H1 (cell line): ENCODE measurements around the gene DIAPH2. TPM values are rescaled to one million over a fixed set of nuclear protein-coding genes. Genes with fewer than 3 reads are reported as not detected.

ENCODE experiments used
- CTCF ChIA-PET: fragments of 300-600 bp; sonication (Branson Sonifier 250); formaldehyde crosslinking; loops from one replicate; lab custom pipeline; 2021; ENCODE audit not compliant: partially characterized antibody; lab: Charles Lee
- POLR2A ChIA-PET: fragments of 300-600 bp; sonication (Branson Sonifier 250); formaldehyde crosslinking; loops from one replicate; lab custom pipeline; 2021; ENCODE audit warnings: inconsistent platforms; ENCODE audit not compliant: partially characterized antibody; lab: Charles Lee
- DNase-seq, 2 experiments: peaks; one replicate each; pipeline versions ENCODE4 v3.0.0 to v3.0.0-alpha.2; 2010 to 2022; ENCODE audit warnings: low spot score in 2 of 2, low read depth in 1 of 2, mixed read lengths in 1 of 2
- FAIRE-seq: peaks from 2 replicates; lab custom pipeline; 2011; peaks lifted over from hg19 to GRCh38; lab: Jason Lieb, UNC
- H2AFZ ChIP-seq: 2 replicates; pipeline ENCODE4 v1.8.1; 2012; ENCODE audit warnings: low read length, inconsistent platforms
- H2AK5ac ChIP-seq: 2 replicates; pipeline ENCODE4 v1.6.1; 2013; ENCODE audit warnings: low read depth, low read length
- H2BK120ac ChIP-seq: replicated peaks from 2 replicates; pipeline ENCODE3; 2013; ENCODE audit warnings: low read depth, low read length, inconsistent platforms
- H2BK12ac ChIP-seq: 2 replicates; pipeline ENCODE4 v1.6.1; 2013; ENCODE audit warnings: low read depth, low read length
- H2BK15ac ChIP-seq: 2 replicates; pipeline ENCODE4 v1.6.1; 2013; ENCODE audit warnings: low read length
- H2BK20ac ChIP-seq: 2 replicates; pipeline ENCODE4 v1.6.1; 2013; ENCODE audit warnings: low read length
- H2BK5ac ChIP-seq: 2 replicates; pipeline ENCODE4 v1.6.1; 2013; ENCODE audit warnings: low read depth, low read length
- H3K14ac ChIP-seq: 2 replicates; pipeline ENCODE4 v1.6.1; 2013; ENCODE audit warnings: inconsistent platforms; ENCODE audit not compliant: insufficient read length
- H3K18ac ChIP-seq: 2 replicates; pipeline ENCODE4 v1.6.1; 2013; ENCODE audit warnings: low read length; ENCODE audit errors: extremely low read depth
- H3K23ac ChIP-seq: 2 replicates; pipeline ENCODE4 v1.6.1; 2013; ENCODE audit warnings: inconsistent platforms; ENCODE audit not compliant: insufficient read length
- H3K23me2 ChIP-seq: 2 replicates; pipeline ENCODE4 v1.6.1; 2013; ENCODE audit warnings: low read depth, low read length
- H3K27ac ChIP-seq: 2 replicates; pipeline ENCODE4 v1.6.1; 2011; ENCODE audit warnings: low read depth, low read length, inconsistent platforms
- H3K27me3 ChIP-seq, 4 experiments: replicated peaks in 1 of 4; 1 replicate in 1 of 4; 2 replicates in 3 of 4; pipeline versions ENCODE4 v1.6.1 to v1.8.1; 2011 to 2013; ENCODE audit warnings: low read length in 3 of 4, mild to moderate bottlenecking in 3 of 4, inconsistent platforms in 2 of 4, mixed read lengths in 2 of 4, moderate library complexity in 1 of 4; ENCODE audit not compliant: control insufficient read depth in 3 of 4, insufficient read depth in 3 of 4; ENCODE audit errors: extremely low read depth in 1 of 4
- H3K36me3 ChIP-seq, 4 experiments: 2 replicates each; pipeline versions ENCODE4 v1.6.1 to v1.8.1; 2011 to 2013; ENCODE audit warnings: mild to moderate bottlenecking in 4 of 4, low read length in 3 of 4, moderate library complexity in 2 of 4, control low read depth in 1 of 4, inconsistent platforms in 1 of 4; ENCODE audit not compliant: insufficient read depth in 4 of 4, control insufficient read depth in 2 of 4
- H3K4ac ChIP-seq: replicated peaks from 2 replicates; pipeline ENCODE3; 2013; ENCODE audit warnings: low read length, low read depth, mixed read lengths, inconsistent platforms; ENCODE audit not compliant: insufficient read length
- H3K4me1 ChIP-seq, 4 experiments: replicated peaks in 1 of 4; 1 replicate in 1 of 4; 2 replicates in 3 of 4; pipeline versions ENCODE4 v1.6.1 to v1.8.1; 2011 to 2013; ENCODE audit warnings: low read length in 3 of 4, inconsistent platforms in 2 of 4, mixed read lengths in 1 of 4; ENCODE audit not compliant: insufficient read depth in 4 of 4, control insufficient read depth in 3 of 4
- H3K4me2 ChIP-seq, 2 experiments: 2 replicates each; pipeline versions ENCODE4 v1.6.1 to v1.8.1; 2011 to 2013; ENCODE audit warnings: low read depth in 2 of 2, low read length in 2 of 2, control low read depth in 1 of 2, inconsistent platforms in 1 of 2, mild to moderate bottlenecking in 1 of 2; ENCODE audit not compliant: insufficient read depth in 1 of 2
- H3K4me3 ChIP-seq, 4 experiments: fragments of 200-600, 300-600 bp in 1 of 4; sonication (generic), shearing (Covaris generic), sonication (Bioruptor Twin) in 1 of 4; 2 replicates each; pipeline versions ENCODE4 v1.5.1 to v1.8.1; 2011 to 2016; ENCODE audit warnings: low read length in 4 of 4, low read depth in 3 of 4, control low read depth in 2 of 4, inconsistent platforms in 2 of 4, mild to moderate bottlenecking in 2 of 4, mixed read lengths in 1 of 4, moderate library complexity in 1 of 4; ENCODE audit not compliant: insufficient read depth in 2 of 4; ENCODE audit errors: extremely low read depth in 1 of 4
- H3K56ac ChIP-seq: replicated peaks from 2 replicates; pipeline ENCODE3; 2013; ENCODE audit warnings: low read depth, mild to moderate bottlenecking, mixed read lengths, low read length, inconsistent platforms; ENCODE audit not compliant: insufficient read length
- H3K79me1 ChIP-seq: 2 replicates; pipeline ENCODE4 v1.6.1; 2013; ENCODE audit warnings: low read depth, low read length, control low read depth
- H3K79me2 ChIP-seq, 2 experiments: 2 replicates each; pipeline versions ENCODE4 v1.6.1 to v1.8.1; 2012 to 2013; ENCODE audit warnings: low read length in 2 of 2, mild to moderate bottlenecking in 2 of 2, inconsistent platforms in 1 of 2; ENCODE audit not compliant: insufficient read depth in 2 of 2, control insufficient read depth in 1 of 2
- H3K9ac ChIP-seq, 4 experiments: replicated peaks in 1 of 4; 1 replicate in 1 of 4; 2 replicates in 3 of 4; pipeline versions ENCODE4 v1.6.1 to v1.8.1; 2011 to 2013; ENCODE audit warnings: low read depth in 3 of 4, low read length in 3 of 4, control low read depth in 2 of 4, mild to moderate bottlenecking in 2 of 4, moderate library complexity in 2 of 4, inconsistent platforms in 1 of 4; ENCODE audit errors: extremely low read depth in 1 of 4
- H3K9me3 ChIP-seq, 2 experiments: 2 replicates each; pipeline versions ENCODE4 v1.6.1 to v1.8.1; 2012 to 2013; ENCODE audit warnings: mild to moderate bottlenecking in 2 of 2, moderate library complexity in 2 of 2, control low read depth in 1 of 2, inconsistent platforms in 1 of 2, low read depth in 1 of 2, low read length in 1 of 2, mixed read lengths in 1 of 2; ENCODE audit not compliant: insufficient read depth in 2 of 2
- H4K20me1 ChIP-seq, 2 experiments: replicated peaks in 1 of 2; 2 replicates each; pipeline versions ENCODE3 to v1.8.1; 2011 to 2013; ENCODE audit warnings: inconsistent platforms in 2 of 2, low read length in 2 of 2, mild to moderate bottlenecking in 1 of 2; ENCODE audit not compliant: insufficient read depth in 2 of 2, control insufficient read depth in 1 of 2
- H4K5ac ChIP-seq: 2 replicates; pipeline ENCODE4 v1.6.1; 2013; ENCODE audit warnings: low read length, low read depth, mixed read lengths, inconsistent platforms; ENCODE audit not compliant: insufficient read length
- H4K8ac ChIP-seq: 2 replicates; pipeline ENCODE4 v1.8.0; 2013; ENCODE audit warnings: mild to moderate bottlenecking, moderate library complexity, low read length, inconsistent platforms; ENCODE audit not compliant: insufficient read depth; ENCODE audit errors: extremely low read depth
- H4K91ac ChIP-seq: replicated peaks from 2 replicates; pipeline ENCODE3; 2013; ENCODE audit warnings: low read length, mixed read lengths, inconsistent platforms; ENCODE audit not compliant: insufficient read length
- ASH2L ChIP-seq: fragments of 200-600, 300-600 bp; sonication (generic); IDR thresholded peaks from one replicate; pipeline ENCODE4 v1.7.1; 2017; ENCODE audit warnings: low read length
- BACH1 ChIP-seq: IDR thresholded peaks from 2 replicates; pipeline ENCODE4 v1.6.1; 2012; ENCODE audit warnings: low read length, improper control_type of control experiment
- EP300 ChIP-seq, 2 experiments: IDR thresholded peaks; 1 replicate in 1 of 2; 2 replicates in 1 of 2; pipeline ENCODE4 v1.6.1; 2011 to 2012; ENCODE audit warnings: low read depth in 2 of 2, low read length in 2 of 2, mild to moderate bottlenecking in 2 of 2, borderline replicate concordance in 1 of 2, inconsistent platforms in 1 of 2, moderate library complexity in 1 of 2
- JUN ChIP-seq: IDR thresholded peaks from 2 replicates; pipeline ENCODE4 v1.6.1; 2011; ENCODE audit warnings: low read depth, mild to moderate bottlenecking, improper control_type of control experiment, low read length
- JUND ChIP-seq: IDR thresholded peaks from 2 replicates; pipeline ENCODE4 v1.6.1; 2011; ENCODE audit warnings: mild to moderate bottlenecking, improper control_type of control experiment, low read length
- KDM5A ChIP-seq: fragments of 200-600 bp; IDR thresholded peaks from 2 replicates; pipeline ENCODE4 v1.7.1; 2012; ENCODE audit warnings: mild to moderate bottlenecking, low read length, inconsistent platforms, mixed read lengths
- MAFK ChIP-seq: IDR thresholded peaks from 2 replicates; pipeline ENCODE4 v1.6.1; 2012; ENCODE audit warnings: low read depth, mild to moderate bottlenecking, improper control_type of control experiment, low read length
- NANOG ChIP-seq: IDR thresholded peaks from 2 replicates; pipeline ENCODE4 v1.6.1; 2011; ENCODE audit warnings: low read length, low read depth, mild to moderate bottlenecking, inconsistent platforms; ENCODE audit not compliant: insufficient read depth, poor library complexity, severe bottlenecking
- POLR2A ChIP-seq, 2 experiments: IDR thresholded peaks; 1 replicate in 1 of 2; 2 replicates in 1 of 2; pipeline ENCODE4 v1.6.1; 2011; ENCODE audit warnings: low read depth in 2 of 2, low read length in 2 of 2, mild to moderate bottlenecking in 2 of 2; ENCODE audit errors: control extremely low read depth in 1 of 2
- RXRA ChIP-seq: IDR thresholded peaks from 2 replicates; pipeline ENCODE4 v1.6.1; 2011; ENCODE audit warnings: low read depth, mild to moderate bottlenecking, low read length, moderate library complexity; ENCODE audit not compliant: insufficient read depth
- SP4 ChIP-seq: IDR thresholded peaks from 2 replicates; pipeline ENCODE4 v1.6.1; 2012; ENCODE audit warnings: low read length, inconsistent platforms
- SUZ12 ChIP-seq: fragments of 200-600 bp; sonication (generic); IDR thresholded peaks from 2 replicates; pipeline ENCODE4 v1.6.1; 2012; ENCODE audit warnings: mild to moderate bottlenecking, inconsistent platforms, low read length, moderate library complexity, mixed read lengths
- TBP ChIP-seq: IDR thresholded peaks from 2 replicates; pipeline ENCODE4 v1.6.1; 2011; ENCODE audit warnings: low read depth, low read length, improper control_type of control experiment
- TEAD4 ChIP-seq: IDR thresholded peaks from 2 replicates; pipeline ENCODE4 v1.6.1; 2012; ENCODE audit warnings: low read depth, low read length, inconsistent platforms, mixed read lengths
- ZNF274 ChIP-seq: IDR thresholded peaks from 2 replicates; pipeline ENCODE4 v1.7.0; 2012; ENCODE audit warnings: low read length, borderline replicate concordance; ENCODE audit errors: extremely low read depth
- WGBS, 2 experiments: shearing (Covaris generic) in 1 of 2; methylation state at CpG; one replicate each; pipeline versions ENCODE4 v1.1.6 to v1.1.7; 2013 to 2015; ENCODE audit warnings: low lambda C conversion rate in 2 of 2, mixed read lengths in 2 of 2, inconsistent platforms in 1 of 2, low coverage in 1 of 2, missing lambda C conversion rate in 1 of 2; ENCODE audit not compliant: insufficient replicate concordance in 2 of 2, insufficient coverage in 1 of 2, insufficient read length in 1 of 2; ENCODE audit errors: extremely low coverage in 1 of 2, missing lambda C conversion rate in 1 of 2; 5-methylcytosine and 5-hydroxymethylcytosine counted together
- polyA plus RNA-seq, 7 experiments: library from polyadenylated mRNA; depleted of rRNA in 3 of 7; stranded (reverse) in 5 of 7; unstranded in 2 of 7; fragments of >200 nt in 5 of 7; fragments of 200-250 nt in 2 of 7; gene quantifications; 1 replicate in 5 of 7; 2 replicates in 1 of 7; 4 replicates in 1 of 7; pipeline versions ENCODE4 v1.2.1 to v1.2.3, GENCODE V29; 2011 to 2013; ENCODE audit warnings: missing spikeins in 2 of 7, mixed read lengths in 2 of 7
- total RNA-seq: library from RNA; stranded (reverse); fragmentation: NEBNext Ultra II Directional; extraction: Animal tissue kit (Norgen Biotek cat#: 25700); gene quantifications from 2 replicates; pipeline ENCODE4 v1.2.1, GENCODE V29; 2021

The DIAPH2 gene
- total and polyA plus RNA-seq, 2 of the 8 experiments (the other 6 are each of a cell fraction or from before 2014, with no cell fraction given), result 4.4 to 24.3 TPM

GRCh38 chrX:96909291-96909690 is 224.6 kb downstream of the DIAPH2 start:
- Histone ChIP-seq H2BK120ac (no peak overlapping the region), H3K4ac (no peak overlapping the region), H2BK15ac (no peak overlapping the region), H3K23me2 (no peaks in the 10 kb centered on the region), H3K4me1 (no peaks in the 10 kb centered on the region)
- POLR2A ChIA-PET, result no interaction called here
- no peak for TF ChIP-seq JUN
- no peak for TF ChIP-seq TEAD4
- TF ChIP-seq POLR2A (IDR thresholded peaks at IDR 0.05; ENCODE audit: control extremely low read depth in 1 of 2, low read depth in 2 of 2, low read length in 2 of 2), result no peak
- no peak for TF ChIP-seq SP4
- no peak for TF ChIP-seq RXRA
- TF ChIP-seq MAFK, result no peak
- no peak for TF ChIP-seq JUND
- TF ChIP-seq EP300 (IDR thresholded peaks at IDR 0.05; ENCODE audit: borderline replicate concordance in 1 of 2, low read depth in 2 of 2, low read length in 2 of 2), result no peak
- TF ChIP-seq KDM5A, result no peak
- no peak for TF ChIP-seq BACH1
- no peak for TF ChIP-seq NANOG
- no peak for TF ChIP-seq TBP
- TF ChIP-seq ASH2L, result no peak
- TF ChIP-seq SUZ12, result no peak
- TF ChIP-seq ZNF274, result no peak
- TF ChIP-seq, all 59 proteins: peak for 0
- no peaks in the 10 kb centered on the region for H3K27me3 ChIP-seq
- 100% methylated on average over 5 of the region's 5 CpGs; no CpG with 5 or more reads in 1 of the 2 experiments for WGBS, 2 experiments
- no peak for DNase-seq
- H4K91ac ChIP-seq, result no peak overlapping the region
- no peaks in the 10 kb centered on the region for H3K36me3 ChIP-seq
- H3K4me3 ChIP-seq, result no peak overlapping the region
- H3K14ac ChIP-seq, result no peak overlapping the region
- no peaks in the 10 kb centered on the region for H3K79me1 ChIP-seq
- no peak overlapping the region for H2BK12ac ChIP-seq
- no peak overlapping the region for H3K4me2 ChIP-seq
- H4K5ac ChIP-seq, result no peak overlapping the region
- H3K9me3 ChIP-seq, result no peaks in the 10 kb centered on the region
- H3K23ac ChIP-seq, result no peak overlapping the region
- no peak overlapping the region for H2AK5ac ChIP-seq
- H4K20me1 ChIP-seq, result no peaks in the 10 kb centered on the region
- no peak for FAIRE-seq
- no peak overlapping the region for H4K8ac ChIP-seq
- no peak overlapping the region for H2AFZ ChIP-seq
- H3K79me2 ChIP-seq, result no peaks in the 10 kb centered on the region
- no peak overlapping the region for H3K56ac ChIP-seq
- H3K9ac ChIP-seq, result no peak overlapping the region
- CTCF ChIA-PET, result no interaction called here
- H2BK5ac ChIP-seq, result no peak overlapping the region
- no peak overlapping the region for H3K18ac ChIP-seq
- no peak overlapping the region for H2BK20ac ChIP-seq
- H3K27ac ChIP-seq, result no peak overlapping the region
